Measurements from ENCODE around the gene FHDC1.

DNA sequence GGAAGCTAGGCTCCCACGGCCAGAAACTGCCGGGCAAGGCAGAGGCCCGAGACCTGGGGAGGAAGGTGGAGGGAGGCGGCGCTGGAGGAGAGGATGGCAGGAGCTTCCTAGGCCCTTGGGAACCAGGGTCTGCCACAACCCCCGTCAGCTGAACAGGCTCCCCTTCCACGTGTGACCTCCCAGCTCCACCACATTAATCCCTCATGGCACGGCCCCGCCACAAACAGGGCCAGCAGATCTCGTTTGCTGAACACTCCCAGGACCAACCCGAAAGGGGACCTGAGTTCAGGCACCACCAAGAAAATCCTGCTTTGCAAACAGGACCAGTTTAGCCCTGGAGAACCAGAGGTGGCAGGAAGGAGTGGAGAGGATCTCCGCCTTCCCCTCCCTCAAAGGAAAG lies 62.7 kb downstream of the FHDC1 start:
- no peak for TF ChIP-seq EZH2 (IDR thresholded peaks at IDR 0.05; ENCODE audit: low read length, unreplicated experiment)
- TF ChIP-seq, protein P1, sequence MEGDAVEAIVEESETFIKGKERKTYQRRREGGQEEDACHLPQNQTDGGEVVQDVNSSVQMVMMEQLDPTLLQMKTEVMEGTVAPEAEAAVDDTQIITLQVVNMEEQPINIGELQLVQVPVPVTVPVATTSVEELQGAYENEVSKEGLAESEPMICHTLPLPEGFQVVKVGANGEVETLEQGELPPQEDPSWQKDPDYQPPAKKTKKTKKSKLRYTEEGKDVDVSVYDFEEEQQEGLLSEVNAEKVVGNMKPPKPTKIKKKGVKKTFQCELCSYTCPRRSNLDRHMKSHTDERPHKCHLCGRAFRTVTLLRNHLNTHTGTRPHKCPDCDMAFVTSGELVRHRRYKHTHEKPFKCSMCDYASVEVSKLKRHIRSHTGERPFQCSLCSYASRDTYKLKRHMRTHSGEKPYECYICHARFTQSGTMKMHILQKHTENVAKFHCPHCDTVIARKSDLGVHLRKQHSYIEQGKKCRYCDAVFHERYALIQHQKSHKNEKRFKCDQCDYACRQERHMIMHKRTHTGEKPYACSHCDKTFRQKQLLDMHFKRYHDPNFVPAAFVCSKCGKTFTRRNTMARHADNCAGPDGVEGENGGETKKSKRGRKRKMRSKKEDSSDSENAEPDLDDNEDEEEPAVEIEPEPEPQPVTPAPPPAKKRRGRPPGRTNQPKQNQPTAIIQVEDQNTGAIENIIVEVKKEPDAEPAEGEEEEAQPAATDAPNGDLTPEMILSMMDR (conservative IDR thresholded peaks at IDR 0.05; ENCODE audit: low read depth, low read length): no peak
